ENCODE results near the gene WIPF1. TPM values are rescaled to one million over a fixed set of nuclear protein-coding genes. Genes with fewer than 3 reads are reported as not detected.
A peak's percentile ranks its signal among the peaks of the same experiment; 100 is the strongest.

Gene WIPF1
- total RNA-seq, 1 donor from 2014 or later, result 7.6 TPM

DNA sequence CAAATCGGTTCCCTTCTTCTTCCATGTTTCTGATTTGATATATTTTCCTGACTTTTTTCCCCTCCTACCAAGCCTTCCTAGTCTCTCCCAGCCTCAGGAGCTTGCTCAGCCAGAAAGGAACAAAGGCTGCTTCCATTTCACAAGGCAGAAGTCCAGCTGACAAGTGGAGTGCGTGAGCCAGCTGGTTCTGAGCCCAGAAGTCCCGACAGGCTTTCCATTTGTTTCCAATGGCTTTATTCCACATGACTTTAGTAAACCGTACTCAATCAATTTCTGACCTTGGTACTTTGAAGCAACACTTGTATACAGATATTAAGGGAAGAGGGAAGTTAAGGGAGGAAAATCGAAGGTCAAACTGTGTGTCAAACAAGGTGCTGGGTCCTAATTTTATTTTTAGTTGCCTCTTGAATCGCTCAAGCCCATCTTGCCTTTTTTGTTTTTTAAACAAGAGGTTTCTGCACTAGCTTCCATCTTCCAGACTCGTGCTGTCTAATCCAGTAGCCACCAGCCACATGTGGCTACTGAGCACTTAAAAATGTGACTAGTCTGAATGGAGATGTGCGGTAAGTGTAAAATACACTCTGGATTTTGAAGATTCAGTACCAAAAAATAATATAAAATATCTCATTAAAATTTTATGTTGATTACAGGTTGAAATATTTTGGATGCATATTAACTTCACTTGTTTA lies 36.2 kb downstream of the WIPF1 start:
- peak; percentile 18 for DNase-seq (ENCODE audit: low read depth)

DNA sequence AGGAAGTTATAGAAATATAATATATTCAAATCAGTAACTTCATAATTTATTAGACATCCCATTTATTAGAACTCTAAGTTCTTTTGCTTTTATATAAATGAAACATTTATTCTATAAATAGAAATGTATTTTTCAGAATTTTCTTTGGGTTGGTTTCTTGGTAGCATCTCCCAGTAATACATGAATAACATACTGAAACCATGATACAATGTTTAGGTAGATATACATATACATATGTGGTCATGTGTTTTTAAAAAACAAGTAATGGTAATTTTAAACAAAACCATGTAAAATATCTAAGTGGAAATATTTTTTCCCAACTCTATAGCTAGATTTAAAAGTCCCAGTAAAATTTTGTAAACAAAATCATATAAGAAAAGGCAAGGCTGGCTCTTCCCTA lies 36.9 kb downstream of the WIPF1 start:
- H3K4me3 ChIP-seq (ENCODE audit: low read depth, low read length), result no peak overlapping the region
- DNase-seq (ENCODE audit: low read depth), result no peak
- TF ChIP-seq, protein P1, sequence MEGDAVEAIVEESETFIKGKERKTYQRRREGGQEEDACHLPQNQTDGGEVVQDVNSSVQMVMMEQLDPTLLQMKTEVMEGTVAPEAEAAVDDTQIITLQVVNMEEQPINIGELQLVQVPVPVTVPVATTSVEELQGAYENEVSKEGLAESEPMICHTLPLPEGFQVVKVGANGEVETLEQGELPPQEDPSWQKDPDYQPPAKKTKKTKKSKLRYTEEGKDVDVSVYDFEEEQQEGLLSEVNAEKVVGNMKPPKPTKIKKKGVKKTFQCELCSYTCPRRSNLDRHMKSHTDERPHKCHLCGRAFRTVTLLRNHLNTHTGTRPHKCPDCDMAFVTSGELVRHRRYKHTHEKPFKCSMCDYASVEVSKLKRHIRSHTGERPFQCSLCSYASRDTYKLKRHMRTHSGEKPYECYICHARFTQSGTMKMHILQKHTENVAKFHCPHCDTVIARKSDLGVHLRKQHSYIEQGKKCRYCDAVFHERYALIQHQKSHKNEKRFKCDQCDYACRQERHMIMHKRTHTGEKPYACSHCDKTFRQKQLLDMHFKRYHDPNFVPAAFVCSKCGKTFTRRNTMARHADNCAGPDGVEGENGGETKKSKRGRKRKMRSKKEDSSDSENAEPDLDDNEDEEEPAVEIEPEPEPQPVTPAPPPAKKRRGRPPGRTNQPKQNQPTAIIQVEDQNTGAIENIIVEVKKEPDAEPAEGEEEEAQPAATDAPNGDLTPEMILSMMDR (conservative IDR thresholded peaks at IDR 0.05; ENCODE audit: low read depth, low read length), result no peak

More for the DNA sequence above, 36.2 kb downstream of the WIPF1 start:
- no peak overlapping the region for H3K4me3 ChIP-seq (ENCODE audit: low read depth, low read length)
- TF ChIP-seq, protein P1 (conservative IDR thresholded peaks at IDR 0.05; ENCODE audit: low read depth, low read length), result no peak

DNA sequence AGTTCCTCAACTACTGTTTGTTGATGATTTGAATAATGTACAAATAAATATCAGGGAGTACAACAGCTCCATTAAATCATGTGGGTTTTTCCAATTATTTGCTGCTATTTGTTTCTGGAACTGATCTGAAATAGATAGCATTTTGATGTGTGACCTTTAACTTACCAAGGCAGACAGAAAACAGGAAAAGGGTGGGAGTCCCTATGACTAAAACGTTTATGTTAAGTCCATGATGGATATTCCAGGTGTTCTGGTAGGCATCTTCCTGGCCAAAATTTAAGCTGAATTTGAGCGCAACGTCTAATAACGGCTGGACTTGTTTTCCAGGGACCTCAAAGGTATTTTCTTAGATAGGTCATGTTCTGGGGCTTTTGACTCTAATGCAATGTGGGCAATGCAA lies 41.6 kb downstream of the WIPF1 start:
- no peak overlapping the region for H3K4me3 ChIP-seq (ENCODE audit: low read depth, low read length)
- DNase-seq (ENCODE audit: low read depth), result no peak
- TF ChIP-seq, protein P1 (conservative IDR thresholded peaks at IDR 0.05; ENCODE audit: low read depth, low read length), result no peak

DNA sequence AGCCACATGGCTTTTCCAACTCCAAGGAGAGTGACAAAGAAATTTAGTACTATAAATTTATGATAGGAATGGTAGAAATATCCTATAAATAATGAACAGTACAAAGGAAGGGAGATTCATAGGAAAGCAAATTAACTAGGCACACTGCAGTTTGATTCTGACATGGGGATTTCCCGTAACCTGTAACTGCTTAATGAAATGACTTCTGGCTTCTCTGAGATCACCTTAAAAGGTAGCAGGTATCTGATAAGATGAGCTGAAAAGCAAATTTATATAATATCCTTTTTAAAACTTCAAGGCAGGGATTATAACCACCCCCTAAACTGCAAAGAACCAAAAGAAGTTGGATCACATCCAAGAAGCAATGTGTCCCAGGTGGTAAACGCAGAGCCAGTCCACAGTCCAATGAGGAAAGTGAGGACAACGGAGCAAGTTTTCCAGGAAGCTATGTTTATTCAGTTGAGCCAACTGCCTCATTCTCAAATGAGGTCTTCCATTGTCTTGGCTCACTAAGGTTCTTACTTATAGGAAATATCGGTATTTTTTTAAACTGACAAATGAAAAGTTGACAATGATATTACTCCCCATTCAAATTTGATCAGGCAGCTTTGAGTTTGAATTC lies 43.0 kb downstream of the WIPF1 start:
- no peak overlapping the region for H3K4me3 ChIP-seq (ENCODE audit: low read depth, low read length)
- TF ChIP-seq, protein P1 (conservative IDR thresholded peaks at IDR 0.05; ENCODE audit: low read depth, low read length), result no peak
- DNase-seq (ENCODE audit: low read depth), result no peak

DNA sequence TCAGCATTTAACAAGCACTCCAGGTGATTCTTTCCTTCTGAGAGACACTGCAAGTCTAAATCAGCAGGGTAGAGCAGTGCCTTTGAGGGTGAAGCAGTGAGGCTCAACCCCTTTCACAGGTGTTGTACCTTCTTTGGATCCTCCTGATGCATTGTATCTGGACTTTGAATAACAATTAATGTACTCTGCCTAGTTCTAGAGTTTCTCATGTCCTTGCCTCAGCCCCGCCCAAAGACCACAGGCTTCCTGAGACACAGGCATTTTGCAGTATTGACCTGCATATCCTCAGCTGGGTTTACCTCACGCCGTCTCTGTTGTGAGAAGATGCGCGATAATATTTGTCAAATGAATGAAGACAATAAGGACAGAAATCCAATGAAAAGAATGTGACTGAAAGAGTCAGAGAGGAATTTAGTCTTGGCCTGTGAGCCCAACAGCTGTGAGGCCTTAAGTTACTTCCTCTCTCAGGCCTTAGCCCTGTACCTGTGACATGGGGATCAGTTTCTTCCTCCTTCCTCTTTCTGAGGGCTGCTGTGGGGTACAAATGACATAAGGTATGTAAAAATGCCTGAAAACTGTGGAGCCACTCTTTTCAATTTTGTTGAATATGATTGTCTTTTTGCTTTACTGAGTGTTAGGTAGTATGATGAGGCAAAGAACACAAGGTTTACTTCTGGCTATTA lies 43.7 kb downstream of the WIPF1 start:
- TF ChIP-seq, protein P1 (conservative IDR thresholded peaks at IDR 0.05; ENCODE audit: low read depth, low read length), result no peak
- DNase-seq (ENCODE audit: low read depth), result no peak
- H3K4me3 ChIP-seq (ENCODE audit: low read depth, low read length), result no peak overlapping the region

DNA sequence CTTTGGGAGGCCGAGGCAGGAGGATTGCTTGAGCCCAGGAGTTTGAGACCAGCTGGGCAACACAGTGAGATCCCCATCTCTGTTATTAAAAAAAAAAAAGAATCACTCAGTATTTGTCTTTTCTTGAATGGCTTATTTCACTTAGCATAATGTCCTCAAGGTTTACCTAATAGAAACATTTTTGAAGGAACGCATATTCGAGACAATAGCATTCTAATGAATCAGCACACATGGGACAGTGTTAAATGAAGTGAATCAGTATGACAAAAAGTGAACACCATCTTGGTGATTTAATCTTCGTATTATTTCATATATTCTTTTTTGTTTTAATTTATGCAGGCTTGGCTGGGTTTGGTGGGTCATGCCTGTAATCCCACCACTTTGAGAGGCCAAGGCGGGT lies 44.7 kb downstream of the WIPF1 start:
- DNase-seq (ENCODE audit: low read depth), result no peak
- TF ChIP-seq, protein P1 (conservative IDR thresholded peaks at IDR 0.05; ENCODE audit: low read depth, low read length), result no peak
- no peak overlapping the region for H3K4me3 ChIP-seq (ENCODE audit: low read depth, low read length)
